Measurements from ENCODE around the gene FAM118A.
"Not testable (repeated sequence)": the region's sequence is repeated elsewhere in the genome, so short reads cannot be mapped to it uniquely, and the experiment has no call there.

The FAM118A gene

DNA sequence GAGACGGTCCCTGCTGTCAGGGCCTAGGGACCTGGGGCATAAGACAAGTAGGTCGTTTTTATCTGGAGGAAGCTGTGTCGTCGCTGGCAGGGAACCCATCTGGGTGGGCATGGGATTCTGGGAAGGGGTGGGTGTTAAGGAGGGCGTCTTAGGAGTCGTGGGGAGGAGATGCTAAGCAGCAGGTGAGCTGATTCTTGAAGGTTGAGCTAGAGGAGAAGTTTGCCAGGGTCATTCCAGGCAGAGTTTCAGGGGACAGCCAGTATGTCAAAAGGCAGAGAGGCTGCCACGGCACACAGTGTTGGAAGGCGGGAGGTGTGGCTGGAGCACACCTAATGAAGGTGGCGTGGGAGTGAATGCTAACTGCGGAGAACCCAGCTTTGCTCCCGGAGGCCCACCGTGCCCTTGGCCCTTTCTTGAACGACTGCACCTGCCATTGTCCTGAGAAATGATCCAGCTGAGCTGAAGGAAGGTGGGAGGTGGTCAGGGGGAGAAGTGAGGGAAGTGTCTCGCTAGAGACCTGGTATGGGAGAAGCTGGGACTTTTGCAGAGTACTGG is 1.3 kb downstream of the FAM118A start:
- no peak for DNase-seq

DNA sequence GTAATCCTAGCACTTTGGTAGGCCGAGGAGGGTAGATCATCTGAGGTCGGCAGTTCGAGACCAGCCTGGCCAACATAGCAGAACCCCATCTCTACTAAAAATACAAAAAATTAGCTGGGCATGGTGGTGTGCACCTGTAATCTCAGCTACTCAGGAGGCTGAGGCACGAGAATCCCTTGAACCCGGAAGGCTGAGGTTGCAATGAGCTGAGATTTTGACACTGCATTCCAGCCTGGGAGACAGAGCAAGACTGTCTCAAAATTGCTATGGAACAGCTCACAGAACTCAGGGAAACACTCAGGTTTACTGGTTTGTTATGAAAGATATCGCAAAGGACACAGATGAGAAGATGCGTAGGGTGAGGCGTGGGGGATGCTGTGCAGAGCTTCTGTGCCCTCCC is 2.7 kb downstream of the FAM118A start:
- DNase-seq, result no peak

DNA sequence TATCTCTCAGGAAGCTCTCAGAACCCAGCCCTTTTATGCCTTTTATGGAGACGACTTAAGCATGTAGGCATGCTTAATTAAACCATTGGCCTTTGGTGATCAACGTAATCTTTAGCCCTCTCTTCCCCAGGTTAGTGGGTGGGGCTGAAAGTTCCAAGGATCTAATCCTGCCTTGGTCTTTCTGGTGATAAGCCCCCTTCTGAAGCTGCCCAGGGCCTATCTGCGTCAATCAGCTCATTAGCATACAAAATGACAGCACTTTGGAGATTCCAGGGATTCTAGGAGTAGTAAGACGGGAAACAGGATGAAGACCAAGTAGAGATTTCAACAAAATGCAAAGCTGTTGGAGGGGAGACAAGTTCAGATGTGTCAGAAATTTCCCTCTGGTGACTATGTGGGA is 3.1 kb downstream of the FAM118A start:
- no peak for DNase-seq

DNA sequence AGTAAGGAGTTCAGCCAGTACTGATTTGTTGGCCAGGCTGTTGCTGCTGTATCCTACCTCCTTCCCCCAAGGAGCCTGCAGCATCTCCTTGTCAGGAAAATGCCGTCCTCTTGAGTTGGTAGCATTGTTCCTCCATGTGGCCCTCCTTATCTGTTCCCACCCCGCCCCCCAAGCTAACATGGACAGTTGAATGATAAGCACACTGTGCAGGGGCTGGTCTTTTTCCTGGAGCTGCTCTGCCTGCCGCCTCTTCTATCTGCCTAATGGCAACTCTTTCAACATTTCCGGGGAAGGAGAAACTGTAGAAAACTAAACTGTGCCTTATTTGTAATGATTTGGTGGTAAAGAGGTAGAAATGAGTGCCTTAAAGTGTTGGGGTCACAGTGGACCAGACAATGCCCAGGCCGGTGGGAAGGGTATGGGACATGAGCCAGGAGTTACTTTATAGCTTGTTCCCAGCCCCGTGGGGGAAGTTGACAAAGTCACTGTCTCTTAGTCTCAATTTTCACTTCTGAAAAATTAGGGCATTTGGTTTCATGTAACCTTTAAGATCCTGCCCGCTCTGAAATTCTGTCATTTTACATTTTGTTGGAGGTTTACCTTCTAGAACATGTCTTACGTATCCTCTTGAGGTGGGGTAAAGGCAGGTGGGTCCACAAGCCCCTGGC is 4.5 kb downstream of the FAM118A start:
- DNase-seq, result no peak

DNA sequence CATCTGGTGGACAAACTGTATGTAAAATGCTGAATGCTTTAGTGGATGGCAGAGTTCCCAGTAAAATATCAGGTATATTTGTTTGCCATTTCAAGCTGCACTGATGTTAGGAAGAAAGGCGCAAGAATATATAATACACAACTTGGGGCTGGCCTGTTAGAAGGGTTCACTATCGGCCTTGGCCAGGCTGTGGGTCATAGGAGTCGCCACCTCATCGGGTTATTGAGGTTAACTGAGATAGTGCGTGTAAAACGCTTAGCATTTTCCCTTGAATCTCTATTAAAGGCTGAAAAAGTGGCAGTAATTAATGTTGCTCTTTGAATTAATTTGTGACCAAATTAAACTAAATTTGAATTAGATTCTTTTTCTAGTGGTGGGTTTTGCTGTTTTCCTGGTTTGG is 5.1 kb downstream of the FAM118A start:
- no peak for DNase-seq

DNA sequence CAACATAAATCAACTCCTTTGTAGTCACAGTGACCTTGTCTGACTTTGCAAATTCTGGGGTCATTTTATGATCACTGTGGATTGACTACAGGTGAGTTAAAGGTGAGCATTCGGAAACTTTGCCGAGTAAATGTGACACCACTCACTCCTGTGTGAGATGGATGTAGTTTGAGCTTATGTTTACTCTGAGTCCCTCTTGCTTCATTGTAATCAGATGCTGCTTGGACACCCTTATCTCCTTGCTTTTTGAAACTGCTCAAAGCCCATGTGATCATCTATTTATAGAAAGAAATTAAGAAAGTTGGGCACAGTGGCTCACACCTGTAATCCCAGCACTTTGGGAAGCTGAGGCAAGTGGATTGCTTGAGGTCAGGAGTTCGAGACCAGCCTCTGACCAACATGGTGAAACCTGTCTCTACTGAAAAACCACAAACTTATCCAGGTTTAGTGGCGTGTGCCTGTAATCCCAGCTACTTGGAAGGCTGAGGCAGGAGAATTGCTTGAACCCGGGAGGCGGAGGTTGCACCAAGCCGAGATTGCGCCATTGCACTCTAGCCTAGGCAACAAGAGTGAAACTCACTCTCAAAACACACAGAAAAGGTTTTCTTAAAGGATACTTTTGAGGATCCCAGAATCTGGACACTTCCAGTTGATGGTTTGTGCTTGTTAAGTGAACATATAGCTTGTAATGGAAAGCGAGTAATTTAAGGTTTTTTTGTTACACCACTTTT is 7.2 kb downstream of the FAM118A start:
- no peak for DNase-seq

DNA sequence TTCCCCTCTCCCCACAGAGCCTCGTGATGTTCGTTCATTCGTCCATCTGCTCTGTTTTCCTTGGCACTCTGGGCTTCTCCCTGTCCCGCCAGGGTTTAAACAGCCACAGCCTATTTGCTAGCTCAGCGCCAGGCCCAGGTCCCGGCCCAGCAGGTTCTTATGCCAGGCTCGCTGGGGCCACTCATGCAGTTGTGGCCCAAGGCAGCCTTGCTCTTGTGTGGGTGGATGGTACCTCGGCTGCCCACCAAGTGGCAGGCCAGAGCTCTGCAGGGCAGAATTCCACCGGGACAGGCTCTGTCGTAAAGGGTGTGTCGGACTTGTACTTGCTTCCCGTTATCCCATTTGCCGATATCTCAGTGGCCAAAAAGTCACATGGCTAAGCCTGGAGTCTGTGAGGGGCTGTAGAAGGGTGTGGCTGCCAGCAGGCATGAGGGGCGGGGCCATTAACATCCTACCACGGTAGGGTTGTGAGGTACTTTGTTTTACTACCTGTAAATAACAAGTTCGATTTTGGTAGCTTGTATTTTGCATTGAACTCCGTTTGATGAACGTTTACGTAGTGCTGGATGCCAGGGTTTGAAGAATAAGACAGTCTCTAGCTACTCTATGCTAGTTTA is 7.9 kb downstream of the FAM118A start:
- DNase-seq, result peak; percentile 69 to 87

DNA sequence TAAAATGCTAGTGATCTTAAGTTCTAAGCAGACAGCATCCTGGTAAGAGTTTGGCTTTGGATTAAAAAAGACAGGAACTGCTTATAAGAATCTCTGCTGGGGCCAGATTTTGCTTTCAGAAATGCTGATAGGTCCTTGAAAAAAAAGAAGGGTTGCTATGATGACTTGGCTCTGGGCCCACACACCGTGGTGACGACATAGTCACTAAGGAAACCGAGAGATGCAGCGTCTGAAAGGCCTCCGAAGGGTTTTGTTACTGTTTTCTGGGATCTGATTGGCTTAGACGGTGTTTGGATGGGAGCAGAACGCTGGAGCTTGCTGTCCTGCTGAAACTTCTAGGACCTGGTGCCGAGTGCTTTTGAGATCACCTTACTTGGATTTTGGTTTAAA is 8.4 kb downstream of the FAM118A start:
- peak; percentile 29 to 79 for DNase-seq

DNA sequence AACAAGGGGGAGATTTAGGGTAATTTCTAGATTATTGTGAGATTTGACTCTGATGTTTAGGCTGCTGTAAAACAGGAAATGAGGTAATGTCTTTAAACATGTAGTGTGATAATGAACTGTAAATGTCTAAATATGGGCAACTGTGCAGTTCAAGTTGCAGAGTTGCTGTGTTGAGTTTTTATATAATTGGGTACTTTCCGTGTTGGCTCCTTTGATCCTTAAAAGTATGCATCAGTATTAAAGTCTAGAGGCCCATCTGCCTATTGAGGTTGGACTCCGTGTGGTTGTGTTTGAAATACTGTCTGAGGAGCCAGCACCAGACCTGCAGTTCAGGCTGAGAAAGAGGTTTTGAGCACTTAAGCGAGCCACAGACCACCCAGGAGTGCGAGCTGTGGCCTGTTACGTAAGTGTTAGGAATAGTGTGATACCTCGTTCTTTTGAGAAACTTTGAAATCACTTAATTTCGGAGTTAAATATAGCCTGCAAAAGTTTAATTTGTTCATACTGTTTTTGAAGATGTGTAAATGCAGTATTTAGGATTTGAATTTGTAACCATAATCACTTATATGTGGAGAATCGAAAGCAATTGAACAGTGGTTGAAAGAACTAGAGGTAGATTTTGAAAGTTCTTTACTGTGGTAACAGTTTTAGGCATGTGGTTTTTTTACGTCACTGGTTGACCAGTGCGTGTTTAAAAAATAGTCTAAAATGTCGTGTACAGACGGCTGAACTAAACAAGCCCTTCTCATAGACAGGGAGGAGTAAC is 9.0 kb downstream of the FAM118A start:
- DNase-seq, result peak in 1 of 2 experiments; percentile 15

DNA sequence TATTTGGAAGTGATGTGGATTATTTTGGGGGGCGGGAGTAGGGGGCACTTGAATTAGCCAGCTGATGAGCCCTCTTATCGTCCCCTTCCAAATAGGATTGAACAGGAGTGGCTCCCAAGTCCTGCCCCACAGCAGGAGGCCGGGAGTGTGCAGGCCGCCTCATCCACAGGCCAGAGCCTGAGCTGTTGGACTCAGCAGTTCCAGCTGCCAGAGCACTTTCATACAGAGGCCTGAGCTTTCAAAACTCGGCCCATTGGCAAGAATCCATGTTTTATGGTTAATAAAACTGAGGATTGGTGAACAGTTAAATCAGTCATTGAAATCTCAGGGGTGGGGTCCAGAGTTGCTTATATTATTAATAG is 9.6 kb downstream of the FAM118A start:
- peak; percentile 20 to 75 for DNase-seq

DNA sequence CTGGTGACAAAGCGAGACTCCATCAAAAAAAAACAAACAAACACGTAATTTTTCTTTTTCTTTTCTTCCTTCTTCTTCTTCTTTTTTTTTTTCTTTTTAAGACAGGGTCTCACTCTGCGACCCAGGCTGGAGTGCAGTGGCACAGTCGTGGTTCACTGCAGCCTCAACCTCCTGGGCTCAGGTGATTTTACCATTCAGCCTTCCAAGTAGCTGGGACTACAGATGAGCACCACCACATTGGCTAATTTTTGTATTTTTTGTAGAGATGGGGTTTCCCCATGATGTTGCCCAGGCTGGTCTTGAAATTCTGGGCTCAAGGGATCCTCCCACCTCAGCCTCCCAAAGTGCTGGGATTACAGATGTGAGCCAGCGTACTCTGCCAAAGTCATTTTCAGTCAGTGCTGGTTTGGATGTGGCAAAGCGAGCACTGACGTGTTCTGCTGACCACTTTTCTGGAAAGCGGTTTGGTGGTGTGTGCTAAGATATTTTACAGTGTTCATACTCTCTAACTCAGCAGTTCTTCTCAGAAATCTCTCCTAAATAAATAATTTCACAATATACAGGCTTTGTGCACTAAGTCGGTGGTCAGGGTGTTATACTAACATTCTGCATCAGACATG is 10.7 kb downstream of the FAM118A start:
- DNase-seq, result no peak

DNA sequence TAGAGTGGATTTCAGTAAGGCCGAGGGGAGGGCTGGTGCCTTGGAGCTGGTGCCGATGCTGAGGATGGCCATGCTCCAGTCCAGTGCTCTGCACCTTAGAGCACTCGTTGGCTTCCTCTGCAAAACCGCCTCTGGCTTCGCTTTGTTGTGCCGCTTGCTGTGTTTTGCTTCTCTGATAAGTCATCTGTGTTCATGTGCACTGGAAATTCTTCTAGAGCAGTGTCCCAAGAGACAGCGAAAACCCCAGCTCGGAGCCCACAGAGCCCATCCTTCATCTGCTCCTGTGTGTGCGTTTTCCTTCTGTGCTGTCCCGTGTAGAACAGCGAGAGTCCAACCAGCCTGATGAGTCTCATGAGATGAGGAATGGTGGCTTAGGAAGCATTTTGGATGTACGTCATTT is 12.1 kb downstream of the FAM118A start:
- no peak for DNase-seq

DNA sequence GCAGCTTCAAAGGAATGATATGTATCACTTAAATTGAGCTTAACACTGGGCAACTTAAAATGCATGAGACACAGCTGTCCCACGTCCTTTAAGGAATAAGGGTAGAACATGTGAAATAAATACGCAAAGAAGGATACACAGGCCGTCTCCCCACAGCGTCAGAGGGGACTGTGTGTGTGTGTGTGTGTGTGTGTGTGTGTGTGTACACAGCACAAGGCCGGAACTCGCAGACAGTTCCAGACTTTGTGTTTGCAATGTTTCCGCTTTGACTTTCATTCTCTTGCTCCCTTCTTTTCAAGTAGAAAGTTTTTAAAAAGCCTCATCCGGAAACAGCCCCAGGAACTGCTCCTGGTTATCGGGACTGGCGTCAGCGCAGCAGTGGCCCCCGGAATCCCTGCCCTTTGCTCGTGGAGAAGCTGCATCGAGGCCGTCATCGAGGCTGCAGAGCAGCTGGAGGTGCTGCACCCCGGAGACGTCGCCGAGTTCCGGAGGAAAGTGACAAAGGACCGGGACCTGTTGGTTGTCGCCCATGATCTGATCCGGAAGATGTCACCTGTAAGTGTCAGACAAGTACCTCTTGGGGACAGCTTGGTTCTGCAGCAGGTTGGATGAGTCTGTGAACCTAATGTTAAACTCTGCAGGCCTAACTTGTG is 13.3 kb downstream of the FAM118A start:
- DNase-seq, result no peak

DNA sequence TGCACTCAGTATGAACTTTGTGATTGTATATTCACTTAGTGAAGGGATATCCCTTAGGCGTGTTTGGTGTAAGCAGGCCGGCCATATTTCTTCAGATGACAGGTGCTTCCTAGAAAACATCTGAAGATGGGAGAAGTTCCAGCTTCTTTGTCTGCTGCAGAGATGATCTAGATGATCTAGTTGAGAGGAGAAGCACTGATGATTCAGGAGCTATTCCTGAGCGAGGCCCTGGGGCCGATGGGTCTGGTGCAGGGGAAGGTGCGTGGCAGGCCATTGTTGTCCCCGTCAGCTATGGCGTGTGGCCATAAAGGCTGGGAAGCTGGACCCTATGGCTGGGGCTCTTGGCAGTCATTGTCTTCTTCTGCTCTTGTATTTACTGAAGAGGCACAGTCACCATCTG is 14.0 kb downstream of the FAM118A start:
- DNase-seq, result no peak

DNA sequence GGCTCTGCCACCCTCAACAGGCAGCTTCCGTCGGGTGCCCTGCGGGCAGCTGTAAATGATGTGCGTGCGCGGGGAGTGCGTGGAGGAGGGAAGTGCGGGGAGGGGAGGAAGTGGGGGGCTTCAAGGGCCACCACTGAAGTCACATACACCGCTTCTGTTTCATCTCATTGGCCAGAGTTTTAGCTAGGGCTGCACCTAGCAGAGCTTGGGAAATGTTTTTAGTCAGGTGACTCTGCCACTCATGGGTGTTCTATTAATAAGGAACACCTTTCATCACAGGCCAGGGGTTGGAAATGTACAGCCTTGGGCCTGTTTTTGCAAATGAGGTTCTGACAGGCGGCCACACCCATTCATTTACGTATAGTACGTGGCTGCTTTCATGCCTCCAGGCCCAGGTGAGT is 14.6 kb downstream of the FAM118A start:
- no peak for DNase-seq

DNA sequence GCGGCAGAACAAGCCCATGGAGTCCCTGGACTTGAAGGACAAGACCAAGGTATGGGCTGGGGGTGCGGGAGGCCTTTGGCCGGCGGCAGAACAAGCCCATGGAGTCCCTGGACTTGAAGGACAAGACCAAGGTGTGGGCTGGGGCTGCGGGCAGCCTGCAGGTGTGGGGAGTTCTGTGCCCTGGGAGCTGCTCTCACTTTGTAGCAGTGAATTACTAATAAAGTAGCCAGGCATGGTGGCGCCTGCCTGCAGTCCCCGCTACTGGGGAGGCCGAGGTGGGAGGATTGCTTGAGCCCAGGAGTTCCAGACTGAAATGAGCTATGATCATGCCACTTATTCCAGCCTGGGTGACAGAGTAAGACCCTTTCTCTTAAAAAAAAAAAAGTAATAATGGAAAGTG is 18.5 kb downstream of the FAM118A start:
- DNase-seq, result not testable (repeated sequence)

DNA sequence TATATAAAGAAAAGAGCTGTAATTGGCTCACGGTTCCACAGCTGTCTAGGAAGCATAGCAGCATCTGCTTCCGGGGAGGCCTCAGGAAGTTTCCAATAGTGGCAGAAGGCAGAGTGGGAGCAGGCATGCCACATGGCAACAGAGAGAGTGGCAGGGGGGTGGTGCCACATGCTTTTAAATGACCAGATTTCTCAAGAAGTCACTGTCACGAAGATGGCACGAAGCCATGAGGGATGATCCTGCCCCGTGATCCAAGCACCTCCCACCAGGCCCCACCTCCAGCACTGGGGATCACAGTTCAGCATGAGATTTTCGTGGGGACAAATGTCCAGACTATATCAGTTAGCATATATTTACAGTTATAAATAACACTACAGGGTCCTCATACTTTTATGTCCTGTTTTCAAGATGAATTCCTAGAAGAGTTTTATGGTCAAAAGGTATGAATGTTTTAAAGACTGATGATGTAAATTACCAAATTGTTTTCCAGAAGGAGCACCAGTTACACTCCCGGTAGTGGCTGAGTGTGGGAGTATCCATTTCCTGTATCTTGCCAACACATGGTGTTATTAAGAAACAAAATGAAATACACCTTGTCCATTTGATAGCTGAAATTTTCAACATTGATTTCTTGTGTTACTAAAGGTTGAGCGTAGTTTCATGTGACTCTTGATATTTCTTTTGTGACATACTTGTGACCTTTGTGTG is 19.2 kb downstream of the FAM118A start:
- DNase-seq, result peak; percentile 98

DNA sequence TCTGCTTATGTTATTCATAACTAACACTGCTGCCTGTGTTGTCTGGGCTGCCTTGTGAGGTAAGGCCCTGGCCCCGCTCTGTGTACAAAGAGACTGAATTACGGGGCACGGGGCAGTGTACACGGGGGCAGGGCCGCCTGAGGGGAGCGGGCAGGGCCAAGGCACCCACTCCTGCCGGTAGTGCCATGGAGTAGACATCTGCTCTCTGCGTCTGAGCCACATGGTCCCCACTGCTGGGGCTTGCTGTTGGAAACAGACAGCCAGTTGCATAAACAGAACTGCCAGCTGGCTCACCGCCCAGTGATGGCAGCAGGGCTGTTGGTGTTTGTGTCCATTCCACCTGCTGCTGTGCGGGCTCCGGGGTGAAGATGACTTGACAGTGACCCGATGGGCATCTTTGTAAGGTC is 19.8 kb downstream of the FAM118A start:
- peak; percentile 94 to 98 for DNase-seq

DNA sequence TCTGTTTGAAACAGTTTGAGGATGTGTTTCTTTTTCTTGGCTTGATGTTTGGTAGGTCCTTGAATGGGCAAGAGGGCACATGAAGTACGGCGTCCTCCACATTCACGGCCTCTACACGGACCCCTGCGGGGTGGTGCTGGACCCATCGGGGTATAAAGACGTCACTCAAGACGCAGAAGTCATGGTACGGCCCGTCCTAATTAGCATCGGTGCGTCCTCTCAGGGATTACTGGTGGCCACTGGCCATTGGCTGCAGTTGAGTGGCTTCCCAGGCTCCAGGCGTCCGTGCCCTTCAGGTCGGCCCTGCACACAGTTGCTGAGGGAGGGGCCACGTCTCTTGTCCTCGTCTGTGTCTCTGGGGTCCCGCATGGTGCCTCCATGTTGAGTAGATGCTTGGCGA is 20.8 kb downstream of the FAM118A start:
- no peak for DNase-seq

DNA sequence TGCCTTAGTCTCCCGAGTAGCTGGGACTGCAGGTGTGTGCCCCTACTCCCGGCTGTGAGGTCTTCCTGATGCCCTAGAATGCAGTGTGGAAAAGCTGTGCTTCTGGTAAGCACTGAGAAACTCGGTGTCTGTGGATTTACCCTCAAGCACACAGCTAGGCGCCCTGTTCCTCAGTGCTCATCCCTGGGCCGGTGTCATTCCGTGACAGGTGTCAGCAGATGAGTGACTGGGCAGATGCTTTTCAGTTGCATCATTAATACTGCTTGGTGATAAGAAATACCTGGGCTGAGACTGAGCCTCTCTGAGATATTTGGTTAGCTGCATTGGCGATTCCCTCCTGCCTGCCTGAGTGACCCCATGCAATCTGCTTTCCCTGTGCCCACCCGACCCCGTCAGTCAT is 21.8 kb downstream of the FAM118A start:
- DNase-seq, result no peak

DNA sequence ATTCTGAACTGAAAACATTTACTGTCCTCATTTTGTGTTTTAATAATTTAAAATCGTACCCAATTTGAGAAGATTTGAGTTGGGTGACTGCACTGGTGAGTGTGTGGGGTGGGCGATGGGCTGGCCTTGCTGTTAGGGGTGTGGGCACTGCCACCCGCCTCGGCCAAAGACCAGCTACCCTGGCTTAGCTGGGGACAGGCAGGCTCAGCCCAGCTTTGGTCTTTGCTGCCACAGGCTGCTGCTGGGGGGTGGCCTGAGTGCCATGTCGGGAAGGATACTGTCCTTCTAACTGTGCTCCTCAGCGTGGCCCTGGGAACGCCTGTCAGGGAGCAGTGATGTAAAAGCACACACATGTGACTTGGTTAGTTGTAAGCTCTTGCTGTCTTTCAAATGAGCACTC is 22.3 kb downstream of the FAM118A start:
- DNase-seq, result no peak

DNA sequence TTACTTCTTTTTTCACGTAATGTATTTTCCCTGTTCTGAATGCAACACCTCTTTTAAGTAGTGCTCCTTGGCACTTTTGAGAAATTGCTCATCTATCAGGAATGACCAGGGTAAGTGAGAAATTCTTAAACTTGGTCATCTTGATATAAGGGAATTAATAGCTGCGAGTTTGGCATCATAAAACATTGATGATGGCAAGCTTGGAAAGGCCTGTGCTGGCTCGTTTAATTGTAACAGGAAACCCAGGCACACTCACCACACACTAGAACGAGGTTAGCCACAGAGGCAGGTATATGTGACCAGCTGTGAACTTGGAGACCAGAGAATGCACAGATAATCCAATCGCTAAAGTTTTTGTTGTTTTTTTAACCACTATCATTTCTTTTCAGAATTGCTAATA is 24.3 kb downstream of the FAM118A start:
- DNase-seq, result no peak
